NCI-H460 (cell line): ENCODE measurements around the gene SYPL2. TPM values are rescaled to one million over a fixed set of nuclear protein-coding genes. Genes with fewer than 3 reads are reported as not detected.

Experiments used
- DNase-seq: peaks from one replicate; pipeline ENCODE4 v3.0.0-alpha.2; 2016; ENCODE audit warnings: low read depth; ENCODE audit errors: extremely low read depth
- total RNA-seq: library from RNA; depleted of rRNA; stranded (reverse); fragments of >200 nt; shearing (Covaris generic); gene quantifications from 2 replicates; pipeline ENCODE4 v1.2.3, GENCODE V29; 2014

SYPL2 gene
- total RNA-seq, 1 experiment from 2014 or later = 0.05 TPM

- peak; percentile 43 for DNase-seq
These were observed 23.9 kb downstream of the SYPL2 start for GRCh38 chr1:109490029-109490933.

GRCh38 chr1:109490934-109491302 is 24.6 kb downstream of the SYPL2 start:
- no peak for DNase-seq

GRCh38 chr1:109491372-109491771 is 25.0 kb downstream of the SYPL2 start:
- DNase-seq = no peak

GRCh38 chr1:109492779-109493178 is 26.4 kb downstream of the SYPL2 start:
- no peak for DNase-seq

DNA sequence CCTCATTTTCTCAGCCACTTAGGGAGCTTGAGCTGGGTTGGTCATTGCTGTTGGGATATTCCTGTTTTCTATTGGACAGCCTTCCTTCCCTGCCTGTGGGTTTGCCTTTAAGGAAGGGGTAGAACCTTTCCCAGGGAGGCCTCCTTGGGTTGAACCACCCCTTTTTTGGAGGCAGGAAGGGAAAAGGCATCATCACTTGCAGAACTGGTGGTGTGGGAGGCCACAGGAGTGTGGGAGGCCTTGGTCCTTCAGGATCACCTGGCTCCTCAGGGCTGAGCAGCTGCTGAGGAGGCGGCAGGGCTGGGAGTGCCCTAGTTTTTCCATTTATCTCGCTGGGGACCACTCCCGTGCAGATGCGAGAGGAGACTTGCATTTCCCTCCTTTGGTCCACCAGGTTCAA is 26.9 kb downstream of the SYPL2 start:
- DNase-seq = no peak

DNA sequence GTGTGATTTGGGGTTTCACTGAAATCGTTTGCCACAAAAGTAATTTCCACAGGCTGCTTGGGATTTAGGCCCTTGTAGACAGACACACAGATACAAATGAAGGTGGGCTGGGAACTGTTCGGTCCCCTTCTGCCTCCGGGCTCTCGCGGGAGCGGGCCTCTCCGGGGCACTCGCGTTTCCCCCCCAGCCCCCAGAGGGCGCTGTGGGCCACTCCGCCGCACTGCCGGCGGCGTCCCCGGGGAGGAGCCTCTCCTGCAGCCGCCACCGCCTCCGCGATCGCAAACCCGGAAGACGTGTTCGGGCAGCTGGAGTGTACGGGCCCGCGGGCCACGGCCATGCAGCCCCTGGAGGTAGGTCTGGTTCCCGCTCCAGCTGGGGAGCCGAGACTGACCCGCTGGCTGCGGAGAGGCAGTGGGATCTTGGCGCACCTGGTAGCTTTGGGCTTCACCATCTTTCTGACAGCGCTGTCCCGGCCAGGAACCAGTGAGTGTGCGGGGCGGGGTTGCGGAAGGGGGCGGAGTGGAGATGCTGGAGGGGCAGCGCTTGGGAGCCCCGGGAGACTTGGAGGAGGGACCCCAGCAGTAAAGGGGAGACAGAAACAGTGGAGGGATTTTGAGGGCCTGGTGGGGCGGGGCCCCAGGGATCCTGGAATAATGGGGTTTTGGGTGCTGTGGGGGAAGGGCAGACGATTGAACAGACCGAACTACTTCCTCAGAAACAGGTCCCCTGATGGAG is 27.6 kb downstream of the SYPL2 start, which contains the start of gene CYB561D1:
TSS of gene CYB561D1 (plus strand) at position 290 of the 735 bp plus-strand sequence. CDS start at position 336, 46 bp downstream.
- DNase-seq = peak; percentile 64

DNA sequence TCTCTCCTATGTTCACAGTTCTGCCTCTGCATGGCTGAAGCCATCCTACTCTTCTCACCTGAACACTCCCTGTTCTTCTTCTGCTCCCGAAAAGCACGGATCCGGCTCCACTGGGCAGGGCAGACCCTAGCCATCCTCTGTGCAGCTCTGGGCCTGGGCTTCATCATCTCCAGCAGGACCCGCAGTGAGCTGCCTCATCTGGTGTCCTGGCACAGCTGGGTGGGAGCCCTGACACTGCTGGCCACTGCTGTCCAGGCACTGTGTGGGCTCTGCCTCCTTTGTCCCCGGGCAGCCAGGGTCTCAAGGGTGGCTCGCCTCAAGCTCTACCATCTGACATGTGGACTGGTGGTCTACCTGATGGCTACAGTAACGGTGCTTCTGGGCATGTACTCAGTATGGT is 29.4 kb downstream of the SYPL2 start:
- DNase-seq = no peak

DNA sequence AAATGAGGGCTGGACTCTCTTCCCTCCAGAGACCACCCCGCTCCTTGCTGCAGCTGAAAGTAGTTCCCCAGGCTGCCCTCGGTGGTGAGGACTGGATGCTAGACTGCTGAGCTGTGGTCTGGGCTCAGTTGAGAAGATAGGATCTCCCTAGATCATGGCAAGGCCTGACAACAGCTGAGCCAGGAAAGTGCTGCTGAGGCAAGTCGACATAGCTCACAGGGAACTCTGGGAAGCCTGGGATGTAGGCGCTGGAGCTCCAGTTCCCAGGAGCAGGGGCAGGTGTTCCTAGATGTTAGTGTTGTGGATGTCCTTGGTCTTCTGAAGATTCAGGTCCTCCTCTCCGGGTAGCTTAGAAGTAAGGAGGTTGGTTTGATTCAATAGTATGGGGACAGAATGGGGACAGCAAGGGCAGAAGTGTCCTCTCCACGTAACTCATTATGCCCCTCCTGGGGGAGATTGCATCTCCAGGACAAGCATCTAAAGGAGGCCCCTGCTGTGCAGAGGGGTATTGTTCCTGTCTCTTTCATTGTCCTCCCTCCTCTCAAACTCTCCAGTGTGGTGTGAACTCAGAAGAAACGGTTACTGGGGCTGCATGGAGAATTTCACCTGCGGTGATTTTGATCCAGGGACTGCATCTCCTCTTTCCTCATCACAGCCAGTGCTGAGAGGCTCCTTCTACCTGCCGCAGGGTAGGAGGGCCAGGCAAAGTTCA is 31.3 kb downstream of the SYPL2 start:
- DNase-seq = no peak

- DNase-seq = no peak
These were observed 31.9 kb downstream of the SYPL2 start for GRCh38 chr1:109498161-109498801.

DNA sequence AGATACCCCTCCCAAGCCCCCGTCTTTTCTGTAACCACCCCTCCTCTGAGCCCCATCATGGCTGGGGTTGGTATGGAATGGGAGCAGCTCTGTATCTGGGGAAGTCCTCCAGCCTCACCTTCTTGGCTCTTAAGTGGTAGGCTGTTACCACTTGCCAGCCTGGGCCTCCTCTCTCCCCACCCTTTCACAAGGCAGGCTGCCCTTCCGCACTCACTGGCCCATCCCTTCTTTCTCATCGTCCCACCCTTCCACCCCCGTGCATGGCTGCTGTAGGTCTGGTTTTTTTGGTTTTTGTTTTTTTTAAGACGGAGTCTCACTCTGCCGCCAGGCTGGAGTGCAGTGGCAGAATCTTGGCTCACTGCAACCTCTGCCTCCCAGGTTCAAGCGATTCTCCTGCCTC is 32.7 kb downstream of the SYPL2 start:
- no peak for DNase-seq

DNA sequence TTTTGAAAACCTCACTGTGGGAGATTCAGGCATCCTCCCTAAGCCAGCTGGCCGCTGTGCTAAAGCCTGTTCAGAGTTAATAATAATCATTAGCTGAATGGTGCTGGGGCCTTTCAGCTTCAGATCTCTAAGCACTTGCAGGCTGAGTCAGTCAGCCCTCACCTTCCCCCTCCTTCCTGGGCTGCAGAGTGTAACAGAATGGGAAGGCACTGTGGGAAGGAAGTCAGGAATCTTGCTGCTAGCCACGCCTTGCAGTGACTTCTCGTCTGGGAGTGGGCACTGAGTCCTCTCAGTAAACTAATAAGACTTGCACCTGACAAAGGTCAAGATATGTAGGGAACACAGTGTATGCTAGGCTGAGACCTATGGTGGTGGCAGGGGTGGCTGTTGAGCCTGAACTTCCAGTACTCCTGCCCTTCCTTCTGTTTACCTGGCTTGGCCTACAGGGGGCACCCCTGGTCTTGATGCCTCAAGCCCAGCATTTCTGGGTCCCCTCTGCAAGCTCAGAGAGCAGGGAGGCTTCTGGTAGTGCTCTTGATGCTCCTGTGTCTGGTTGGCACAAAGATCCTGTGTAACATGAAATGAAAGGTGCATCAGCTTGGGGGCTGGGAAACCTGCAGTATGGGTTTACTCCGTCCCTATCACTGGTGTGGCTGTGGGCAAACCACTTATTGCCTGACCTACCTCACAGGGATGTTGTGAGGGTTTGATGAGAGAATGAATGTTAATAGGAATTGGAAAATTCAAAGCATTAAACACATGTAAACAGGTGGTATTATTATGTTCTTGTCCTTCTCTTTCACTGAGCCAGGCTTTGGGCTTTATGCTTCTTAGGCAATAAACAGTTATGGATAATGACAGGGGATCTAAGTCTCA is 33.6 kb downstream of the SYPL2 start:
- DNase-seq = no peak

DNA sequence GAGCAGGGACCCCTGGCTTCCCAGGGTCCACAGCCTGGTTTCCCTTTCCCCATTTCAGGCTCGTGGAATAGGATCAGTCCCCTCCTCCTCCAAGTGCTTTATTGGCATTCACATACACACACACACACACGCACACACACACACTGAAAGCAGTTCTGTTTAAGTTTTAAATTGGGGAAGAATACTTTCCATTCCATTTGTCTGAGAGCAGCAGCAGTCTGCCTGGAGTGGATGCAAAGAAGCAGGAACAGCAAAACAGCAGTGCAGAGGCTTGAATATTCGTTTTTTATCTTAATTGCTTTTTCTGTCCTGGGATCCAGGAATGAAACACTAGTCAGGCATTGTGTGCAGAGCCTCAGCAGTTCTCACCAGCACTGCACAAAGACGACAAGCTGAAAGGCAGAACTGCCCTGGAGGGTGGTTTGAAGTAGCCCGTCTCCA is 34.6 kb downstream of the SYPL2 start:
- no peak for DNase-seq

- no peak for DNase-seq
These were observed 35.5 kb downstream of the SYPL2 start for GRCh38 chr1:109501644-109502363.

DNA sequence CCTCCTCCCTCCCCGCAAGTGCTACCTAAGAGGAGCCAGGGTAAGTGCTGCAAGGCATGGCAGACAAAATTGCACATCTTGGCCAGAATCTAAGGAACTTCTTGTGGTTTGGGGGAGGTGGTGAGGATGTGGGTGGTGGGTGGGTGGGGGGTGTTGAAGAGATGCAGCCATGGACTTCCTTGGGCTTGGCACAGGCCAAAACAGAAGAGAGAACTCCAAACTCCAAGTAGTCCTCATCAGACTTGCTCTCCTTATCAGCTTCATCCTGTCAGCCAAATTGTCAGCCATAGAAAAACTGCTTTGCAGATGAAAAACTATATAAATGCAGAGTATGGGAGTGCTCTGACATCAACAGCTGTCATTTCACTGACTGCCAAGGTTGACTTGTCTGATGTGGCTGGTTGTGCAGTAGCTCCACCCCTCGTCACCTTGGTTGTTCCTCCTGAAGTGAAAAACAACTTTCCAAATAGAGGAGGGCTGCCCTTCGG is 36.1 kb downstream of the SYPL2 start:
- DNase-seq = no peak

DNA sequence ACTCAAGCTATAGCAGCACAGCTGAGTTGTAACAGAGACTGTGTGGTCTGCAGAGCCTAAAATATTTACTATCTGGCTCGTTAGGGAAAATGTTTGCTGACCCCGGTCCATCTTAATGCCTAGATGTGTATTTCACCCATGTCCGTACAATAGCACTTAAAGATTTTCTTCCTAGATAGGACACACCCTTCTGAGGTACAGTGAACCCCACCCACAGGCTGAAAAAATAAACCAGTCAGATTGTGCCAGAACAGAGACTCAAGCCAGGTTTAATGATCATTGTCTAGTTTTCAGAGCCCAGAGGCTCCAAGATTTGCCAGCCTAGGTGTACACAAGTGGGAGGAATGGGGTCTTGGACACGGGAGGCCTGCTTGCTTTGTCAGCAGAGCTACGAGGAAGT is 37.6 kb downstream of the SYPL2 start:
- DNase-seq = no peak

DNA sequence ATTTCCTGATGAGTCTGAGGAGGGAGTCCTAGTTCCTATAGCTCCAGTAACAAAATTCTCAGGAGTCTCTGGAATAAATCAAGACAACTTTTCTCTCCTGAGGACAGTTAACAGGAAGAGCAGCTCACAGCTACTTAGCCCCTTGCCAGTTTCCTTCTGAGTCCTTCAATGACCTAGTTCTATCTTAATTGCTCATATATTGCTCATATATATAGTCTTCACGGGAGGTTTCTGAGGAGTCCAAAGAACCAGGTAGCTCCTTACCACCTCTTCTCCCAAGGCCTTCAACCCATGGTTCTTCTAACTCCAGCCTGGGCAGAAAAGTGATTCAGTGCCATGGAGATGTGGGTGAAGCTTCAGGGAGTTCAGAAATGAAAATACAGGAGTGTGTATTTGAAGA is 38.6 kb downstream of the SYPL2 start:
- DNase-seq = no peak

DNA sequence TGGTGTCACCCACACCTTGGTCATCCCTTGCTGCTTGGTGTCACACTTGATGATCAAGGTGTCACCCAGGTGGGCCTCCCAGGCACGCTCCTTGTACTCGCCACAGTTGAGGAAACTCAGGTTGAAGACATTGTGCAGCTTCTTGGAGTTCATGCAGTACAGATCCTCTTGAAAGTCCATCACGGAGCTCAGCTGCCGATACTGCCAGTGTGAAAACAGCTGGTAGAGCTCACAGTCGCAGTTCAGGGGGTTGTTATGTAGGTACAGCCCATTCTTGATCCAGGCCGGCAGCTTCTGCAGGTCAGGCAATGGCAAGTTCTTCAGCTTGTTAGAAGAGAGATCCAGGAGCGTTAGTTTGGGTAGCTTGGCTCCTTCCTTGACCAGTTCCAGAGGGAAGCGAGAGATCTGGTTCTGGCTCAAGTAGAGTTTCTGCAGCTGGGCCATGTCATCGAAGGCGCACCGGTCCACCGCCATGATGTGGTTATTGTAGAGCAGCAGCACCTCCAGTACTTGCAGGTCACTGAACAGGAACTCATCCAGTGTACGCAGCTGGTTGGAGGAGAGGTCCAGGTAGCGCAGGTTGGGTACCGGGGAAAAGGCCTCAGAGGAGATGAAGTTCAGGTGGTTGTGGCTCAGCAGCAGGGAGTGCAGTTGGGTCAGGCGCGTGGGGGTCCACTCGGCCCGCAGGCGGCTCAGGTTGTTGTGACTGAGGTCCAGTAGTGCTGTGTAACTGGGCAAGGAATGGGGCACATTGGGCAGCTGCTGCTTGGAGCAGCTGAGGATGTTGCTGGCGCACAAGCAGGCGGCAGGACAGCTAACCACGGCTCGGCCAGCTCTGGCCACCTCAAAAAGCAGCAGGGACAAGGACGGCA is 41.9 kb downstream of the SYPL2 start:
- DNase-seq = no peak

DNA sequence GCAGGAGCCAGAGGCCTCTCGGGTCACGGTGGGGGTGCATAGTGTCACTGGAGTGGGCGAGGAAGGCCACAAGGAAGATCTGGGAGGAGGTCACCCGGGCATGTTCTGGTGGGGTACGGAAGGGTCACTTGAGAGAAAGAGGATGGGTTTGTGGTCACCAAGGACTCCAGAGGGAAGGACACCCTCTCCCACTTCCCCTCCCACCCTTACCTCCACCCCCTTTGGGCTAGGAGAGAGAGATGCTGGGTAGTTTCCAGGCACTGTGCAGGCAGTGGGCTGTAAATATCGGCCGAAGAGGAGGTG is 42.5 kb downstream of the SYPL2 start:
- DNase-seq = no peak
